ENCODE measurements around the gene DLGAP4.

The DLGAP4 gene

DNA sequence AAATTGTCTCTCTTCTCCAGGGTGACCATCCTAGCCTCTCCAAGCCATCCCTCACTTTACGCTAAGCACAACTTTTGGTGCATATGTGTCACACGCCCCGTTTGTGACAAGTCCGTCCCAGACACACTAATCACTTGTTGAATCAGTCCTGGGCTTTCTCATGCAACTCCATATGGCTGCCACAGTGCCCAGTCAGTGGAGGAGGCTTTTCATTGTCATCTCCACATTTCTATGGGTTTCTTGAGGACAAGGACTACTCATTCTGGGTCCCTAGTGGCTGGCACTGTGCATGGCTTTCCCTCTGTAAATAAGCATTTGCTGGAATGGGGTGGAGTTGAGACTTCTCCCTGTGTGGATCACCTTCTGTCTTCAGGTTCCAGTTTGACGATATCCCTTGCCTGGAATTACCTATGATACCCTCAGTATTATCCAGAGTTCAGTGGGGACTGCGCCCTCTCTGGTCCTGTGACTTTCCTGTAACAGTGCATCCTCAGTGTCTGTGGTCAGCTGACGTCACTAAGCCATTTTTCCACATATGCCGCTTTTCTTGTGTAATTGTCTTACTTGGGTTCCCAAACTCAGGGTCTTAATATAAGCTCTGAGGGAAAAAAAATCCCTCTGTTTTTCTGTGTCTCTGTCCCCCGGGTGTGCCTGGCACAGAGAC is 175.4 kb downstream of the DLGAP4 start:
- no peak for DNase-seq

- DNase-seq, result no peak
These were observed 175.9 kb downstream of the DLGAP4 start for GRCh38 chr20:36482044-36482473.

DNA sequence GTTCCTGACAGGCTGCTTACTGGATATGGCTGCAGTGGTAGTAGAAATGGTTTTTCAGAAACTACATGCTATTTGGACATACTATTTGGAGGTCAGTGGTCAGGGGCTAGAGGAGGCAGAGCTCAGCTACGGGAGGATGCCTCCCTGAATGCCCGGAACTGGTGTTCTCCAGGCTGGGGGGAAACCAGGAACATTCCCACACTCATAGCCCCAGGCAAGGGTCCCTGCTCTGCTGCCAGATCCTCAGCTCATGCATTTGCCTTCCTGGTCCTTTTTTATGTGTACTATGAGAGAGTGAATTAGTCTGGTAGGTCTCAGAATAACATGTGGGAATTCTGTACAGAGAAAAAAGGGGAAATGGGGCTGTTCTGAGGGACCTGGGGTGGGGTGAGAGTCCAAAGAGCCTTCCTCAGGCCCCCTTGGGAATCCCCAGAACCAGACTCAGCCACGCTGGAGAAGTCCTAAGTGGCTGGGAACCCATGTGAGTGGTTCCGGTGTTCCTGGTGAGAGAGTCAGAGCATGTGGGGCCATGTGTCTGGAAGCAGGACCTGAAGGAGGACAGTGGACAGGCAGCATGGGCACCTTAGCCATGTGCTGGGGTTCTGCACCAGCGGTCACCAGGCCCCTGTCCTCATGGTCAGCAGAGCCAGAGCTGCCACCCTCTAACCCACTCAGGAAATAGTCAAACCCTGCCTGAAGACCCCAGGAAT is 177.2 kb downstream of the DLGAP4 start:
- no peak for DNase-seq

DNA sequence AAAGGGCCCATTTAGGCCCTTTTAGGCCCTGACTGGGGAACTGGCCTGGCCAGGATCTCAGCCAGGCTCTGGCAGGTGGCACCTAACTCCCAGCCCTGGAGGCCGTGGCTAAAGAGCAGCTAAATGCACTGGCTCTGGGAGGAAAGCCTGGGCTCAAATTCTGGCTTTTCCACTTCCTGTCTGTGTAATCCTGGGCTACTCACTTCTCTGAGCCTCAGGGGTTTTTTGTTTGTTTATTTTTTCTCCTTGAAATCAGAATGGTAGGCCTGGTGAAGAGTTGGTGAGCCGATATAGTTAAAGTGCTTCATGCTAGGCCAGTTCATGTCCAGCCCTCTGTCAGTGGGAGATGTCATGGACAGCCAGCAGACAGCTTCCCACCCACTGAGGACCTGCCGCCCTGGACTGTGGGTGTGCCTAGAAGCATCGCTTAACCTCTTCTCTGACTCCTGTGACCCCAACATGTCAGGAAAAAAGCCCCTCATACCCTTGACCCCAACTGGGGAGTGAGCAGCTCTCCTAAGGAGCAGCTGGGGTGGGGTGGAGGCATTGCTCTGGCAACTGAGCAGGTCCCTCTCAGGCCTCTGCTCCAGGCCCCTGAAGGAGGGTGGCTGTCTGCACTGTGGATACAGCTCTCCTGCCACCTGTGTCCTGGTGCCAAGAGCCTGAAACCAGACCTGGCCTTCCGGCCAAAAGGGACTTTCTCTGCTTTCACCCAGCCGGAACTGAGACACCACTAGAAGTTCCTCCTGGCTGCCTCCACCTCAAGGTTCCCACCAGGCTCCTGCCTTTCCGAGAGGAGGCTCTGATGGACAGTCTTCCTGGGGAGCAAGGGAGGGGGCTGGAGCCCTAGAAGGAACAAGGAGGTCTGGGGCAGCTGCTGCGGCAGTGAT is 178.0 kb downstream of the DLGAP4 start:
- no peak for DNase-seq

- DNase-seq, result no peak
These were observed 179.1 kb downstream of the DLGAP4 start for GRCh38 chr20:36485286-36485685.

GRCh38 chr20:36487069-36487468 is 180.9 kb downstream of the DLGAP4 start:
- DNase-seq, result no peak

DNA sequence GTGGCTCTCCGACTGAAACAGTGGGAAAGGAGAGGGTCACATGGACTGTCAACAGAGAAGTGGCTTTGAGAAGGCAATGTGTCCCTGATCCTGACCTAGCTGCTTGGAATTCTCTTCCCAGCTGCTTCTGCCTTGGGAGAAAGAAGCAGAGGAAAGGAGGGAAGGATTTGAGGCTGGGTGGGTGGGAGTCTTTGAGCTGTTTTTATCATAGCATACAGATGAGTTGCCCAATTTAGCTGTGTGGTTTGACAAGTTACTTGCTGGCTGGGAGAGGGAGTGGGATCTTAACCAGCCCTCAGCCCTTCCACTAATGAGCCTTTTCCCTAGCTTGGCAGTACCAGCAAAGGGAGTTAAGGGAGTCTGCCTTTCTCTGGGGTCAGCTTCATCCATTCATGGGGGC is 184.1 kb downstream of the DLGAP4 start:
- no peak for DNase-seq

DNA sequence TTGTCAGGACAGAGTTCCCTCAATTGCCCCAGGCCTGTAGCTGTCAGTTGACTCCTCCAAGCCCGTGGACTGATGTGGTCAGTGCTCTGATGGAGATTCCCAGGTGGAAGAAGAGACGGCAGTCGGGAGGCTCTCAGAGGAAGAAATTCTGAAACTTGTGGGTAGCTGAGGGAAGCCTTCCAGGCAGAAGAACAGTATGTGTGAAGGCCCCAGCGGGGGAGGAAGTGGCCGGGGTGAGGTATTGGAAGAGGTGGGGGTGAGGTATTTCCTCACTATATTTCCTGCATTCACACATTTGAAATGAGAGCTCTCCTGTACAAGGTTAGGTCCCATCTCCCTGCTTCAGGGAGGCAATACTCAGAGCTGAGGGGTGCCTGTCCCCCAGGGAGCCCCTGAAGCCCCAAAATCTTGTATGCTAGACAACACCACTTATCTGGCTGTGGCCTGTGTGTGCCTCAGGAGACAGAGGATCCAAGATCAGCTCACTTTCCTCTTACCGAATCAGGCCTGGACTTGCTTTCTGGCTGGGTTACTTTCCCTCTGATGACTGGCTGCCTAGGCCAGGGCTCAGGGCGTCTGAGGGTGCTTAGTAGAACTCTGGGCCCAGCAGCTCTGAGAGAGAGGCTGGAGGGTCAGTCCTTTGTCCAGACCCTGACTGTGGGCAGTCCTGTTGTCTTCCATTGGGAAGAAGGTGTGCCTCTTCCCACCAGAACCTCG is 185.9 kb downstream of the DLGAP4 start:
- no peak for DNase-seq

GRCh38 chr20:36493051-36493800 is 187.1 kb downstream of the DLGAP4 start:
- DNase-seq, result no peak

DNA sequence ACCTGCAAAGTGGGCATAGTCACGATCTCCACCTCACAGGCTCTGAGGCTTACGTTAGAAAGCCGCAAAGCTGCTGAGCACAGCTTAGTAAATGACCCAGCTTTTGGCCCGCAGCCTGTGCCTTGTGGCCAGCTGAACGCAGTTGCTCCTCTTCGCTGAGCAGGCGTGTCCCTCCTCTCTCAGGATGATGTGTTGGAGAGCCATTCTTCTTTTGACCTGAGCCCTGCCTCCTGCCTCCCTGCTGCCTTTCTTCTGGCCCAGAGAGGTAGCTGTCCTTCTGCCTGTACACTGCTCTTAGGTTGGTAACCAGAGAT is 187.6 kb downstream of the DLGAP4 start:
- no peak for DNase-seq

- no peak for DNase-seq
These were observed 190.8 kb downstream of the DLGAP4 start for GRCh38 chr20:36496707-36497669.

DNA sequence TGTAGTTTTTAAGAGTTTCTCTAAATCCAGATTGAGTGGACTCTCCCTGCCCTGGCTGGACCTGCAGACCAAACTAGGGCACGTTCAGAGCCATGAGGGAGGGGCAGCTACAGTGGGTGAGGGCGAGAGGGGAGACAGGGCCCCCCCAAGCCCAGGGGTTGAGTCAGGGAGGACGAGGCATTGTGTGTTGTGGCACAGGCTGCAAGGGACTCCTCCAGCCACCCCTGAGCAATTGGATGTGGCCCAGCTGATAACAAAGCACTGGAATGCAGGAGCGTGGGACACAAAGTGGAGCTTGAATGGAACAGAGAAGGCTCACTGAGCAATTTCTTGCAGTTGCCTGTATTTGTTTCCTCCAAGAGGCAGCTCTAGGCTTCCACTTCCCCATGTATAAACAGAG is 191.7 kb downstream of the DLGAP4 start:
- no peak for DNase-seq

DNA sequence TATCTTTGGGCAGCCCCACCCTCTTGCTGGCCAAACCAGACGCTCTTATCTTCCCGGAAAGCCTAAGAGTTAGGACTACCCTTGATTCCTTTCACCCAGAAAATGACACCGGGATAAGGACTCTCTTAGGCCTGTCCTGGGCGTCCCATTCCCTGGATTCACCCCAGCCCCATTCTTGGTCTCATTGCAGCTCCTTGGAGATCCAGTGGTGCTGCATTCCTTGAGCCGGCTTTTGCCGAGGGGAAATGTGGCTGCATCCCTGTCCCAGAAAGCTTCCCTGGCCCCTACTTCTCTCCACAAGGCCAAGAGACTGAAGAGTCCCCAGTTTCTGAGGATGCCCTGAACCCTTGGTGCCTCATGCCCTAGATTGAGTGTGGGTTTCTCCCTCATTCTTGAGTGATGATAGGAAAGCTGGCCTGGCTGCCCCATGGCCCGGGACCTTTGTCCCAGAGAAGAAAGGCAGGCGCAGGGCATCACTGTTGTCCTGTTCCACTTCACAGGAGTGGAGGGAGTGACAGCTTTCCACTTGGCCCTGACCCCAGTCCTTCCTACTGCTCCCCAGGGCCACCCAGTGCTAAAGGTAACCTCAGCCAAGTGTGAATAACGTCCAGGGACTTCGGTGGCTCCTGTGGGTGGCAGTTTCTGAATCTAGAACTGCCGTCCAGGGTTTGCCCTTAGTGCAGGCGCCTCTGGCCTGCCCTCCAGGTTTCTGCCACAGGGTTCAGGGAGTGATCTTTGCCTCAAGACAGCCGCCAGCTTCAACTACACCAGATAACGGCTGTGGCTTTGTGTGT is 192.4 kb downstream of the DLGAP4 start:
- no peak for DNase-seq

DNA sequence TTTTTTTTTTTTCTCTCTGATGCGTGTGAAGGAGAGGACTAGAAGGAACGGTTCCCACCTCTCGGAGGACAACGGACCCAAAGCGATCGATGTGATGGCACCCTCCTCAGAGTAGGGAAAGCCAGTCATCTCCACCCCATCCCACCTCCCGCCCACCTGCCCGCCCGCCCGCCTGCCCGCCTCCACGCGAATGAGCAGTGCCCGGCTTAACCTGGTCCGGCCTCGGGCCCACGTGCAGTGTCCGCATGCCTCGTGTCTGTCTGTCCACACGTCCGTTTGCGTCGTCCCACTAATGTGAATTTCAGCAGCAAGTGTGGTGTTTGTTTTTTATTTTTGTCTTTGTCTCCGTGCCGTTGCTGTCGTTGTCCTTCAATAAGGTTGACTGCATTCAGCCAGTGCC is 193.1 kb downstream of the DLGAP4 start:
- DNase-seq, result no peak

GRCh38 chr20:36499723-36500501 is 193.8 kb downstream of the DLGAP4 start:
- no peak for DNase-seq

GRCh38 chr20:36501367-36502006 is 195.3 kb downstream of the DLGAP4 start:
- no peak for DNase-seq

DNA sequence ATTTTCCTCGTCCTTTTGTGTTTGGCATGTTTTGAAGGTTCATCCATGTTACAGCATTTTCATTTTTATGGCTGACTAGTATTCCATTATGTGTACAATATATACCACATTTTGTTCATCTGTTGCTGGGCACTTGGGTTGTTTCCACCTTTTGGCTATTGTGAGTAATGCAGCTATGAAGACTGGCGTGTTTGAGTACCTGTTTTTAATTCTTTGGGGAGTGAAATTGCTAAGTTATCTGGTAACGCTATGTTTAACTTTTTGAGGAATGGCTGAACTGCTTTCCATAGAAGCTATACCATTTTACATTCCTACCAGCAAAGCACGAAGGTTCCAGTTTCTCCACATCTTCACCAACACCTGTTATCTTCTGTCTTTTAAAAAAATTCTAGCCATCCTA is 198.2 kb downstream of the DLGAP4 start:
- DNase-seq, result no peak

GRCh38 chr20:36506253-36506652 is 200.1 kb downstream of the DLGAP4 start:
- no peak for DNase-seq

- DNase-seq, result no peak
These were observed 201.6 kb downstream of the DLGAP4 start for GRCh38 chr20:36507746-36508145.

All from NCI-H748 treated with DMSO at 0.1 percent for 48 hours (cell line).